Heart left ventricle (tissue), 16 donors: ENCODE results near the gene SLC47A2. TPM values are rescaled to one million over a fixed set of nuclear protein-coding genes. Genes with fewer than 3 reads are reported as not detected.

Experiments
- ATAC-seq, 4 donors: fragments of 200-7000 bp; cut with Tn5 transposase; one replicate each; pipeline ENCODE4 v1.9.1; 2020 to 2022; ENCODE audit warnings: moderate library complexity in 4 of 4, mild to moderate bottlenecking in 3 of 4, moderate number of reproducible peaks in 1 of 4
- DNase-seq, 5 donors: peaks; one replicate each; pipeline ENCODE4 v3.0.0-alpha.2; 2020
- H3K27ac ChIP-seq, 12 donors: fragments of 200-600 bp; sonication (generic) in 4 of 12; one replicate each; pipeline versions ENCODE4 v1.5.0 to v1.8.0; 2016 to 2022; ENCODE audit warnings: mild to moderate bottlenecking in 2 of 12
- H3K27me3 ChIP-seq, 9 donors: fragments of 200-600 bp; sonication (generic) in 2 of 9; one replicate each; pipeline versions ENCODE4 v1.5.1 to v1.8.0; 2016 to 2022; ENCODE audit warnings: mild to moderate bottlenecking in 3 of 9
- H3K36me3 ChIP-seq, 9 donors: fragments of 200-600 bp; sonication (generic) in 2 of 9; one replicate each; pipeline versions ENCODE4 v1.5.0 to v1.8.0; 2018 to 2022; ENCODE audit warnings: mild to moderate bottlenecking in 2 of 9
- H3K4me1 ChIP-seq, 12 donors: fragments of 200-600 bp; sonication (generic) in 4 of 12; one replicate each; pipeline versions ENCODE4 v1.5.0 to v1.8.0; 2016 to 2022; ENCODE audit warnings: mild to moderate bottlenecking in 3 of 12
- H3K4me3 ChIP-seq, 12 donors: fragments of 200-600 bp; sonication (generic) in 4 of 12; one replicate each; pipeline versions ENCODE4 v1.5.0 to v1.8.0; 2017 to 2022; ENCODE audit warnings: mild to moderate bottlenecking in 9 of 12, moderate library complexity in 4 of 12
- H3K9me3 ChIP-seq, 12 donors: fragments of 200-600 bp; sonication (generic) in 4 of 12; one replicate each; pipeline versions ENCODE4 v1.5.0 to v1.8.0; 2016 to 2022; ENCODE audit warnings: mild to moderate bottlenecking in 1 of 12
- CTCF ChIP-seq, 12 donors: fragments of 200-600 bp; sonication (generic) in 4 of 12; IDR thresholded peaks; one replicate each; pipeline versions ENCODE4 v1.5.0 to v1.8.0; 2018 to 2022; ENCODE audit warnings: antibody characterized with exemption in 12 of 12, mild to moderate bottlenecking in 5 of 12
- POLR2A ChIP-seq, 2 donors: fragments of 450-650 bp; IDR thresholded peaks; one replicate each; pipeline ENCODE4 v1.6.1; 2017; ENCODE audit warnings: antibody characterized with exemption in 2 of 2, mild to moderate bottlenecking in 2 of 2, moderate library complexity in 2 of 2
- WGBS, 4 donors: extraction: QIAGEN DNeasy Blood & Tissue Kit in 2 of 4; methylation state at CpG; one replicate each; pipeline versions ENCODE4 v1.1.5 to v1.1.7; 2013 to 2018; 5-methylcytosine and 5-hydroxymethylcytosine counted together
- intact Hi-C, 10 donors: fragments of 100-400 bp; cut with DNase I; formaldehyde crosslinking; loops; one replicate each; pipeline versions ENCODE4 v1.11.1 to v1.14.2; 2022
- polyA plus RNA-seq, 2 donors: library from polyadenylated mRNA; stranded (reverse); fragments of 200-250 nt; gene quantifications; one replicate each; pipeline ENCODE4 v1.2.3, GENCODE V29; 2013
- total RNA-seq, 9 donors: library from RNA; depleted of rRNA in 2 of 9; stranded (reverse); fragments of >200 nt in 2 of 9; fragmentation: NEBNext Ultra II Directional in 3 of 9; extraction: Animal tissue kit (Norgen Biotek cat#: 25700) in 3 of 9; gene quantifications; one replicate each; pipeline versions ENCODE4 v1.1.0 to v1.2.4, GENCODE V29; 2016 to 2023
- donor health status: ischemic (EF 13 %, LVEDD 7.1; RV severe dilation, severe dysfunction).
- donor health status: healthy with polysubstance abuse.
- donor health status: DM: no; HTN: yes; CAD: no.
- donor health status: DM: no; HTN: no; CAD: no.
- donor health status: ischemic (EF 25% LVEDD 6.9; RV normal size, moderate dysfunction).
- donor health status: ischemic (EF 25% LVEDD 5.7; RV mildly dilated, moderate dysfunction).
- donor health status: healthy.
- donor health status: DM: yes; HTN: yes; CAD: no.
- donor health status: ischemic (EF 35%, LVEDD 5.7; RV mildly dilated, moderate dysfunction).
- donor health status: nonischemic (EF 11% LVEDD 7.7; RV severe dilation, severe dysfunction).
- donor health status: DM: yes; HTN: yes; CAD: no.
- donor health status: PGD.
- donor health status: ischemic (EF 29% LVEDD 5.4; RV normal size, mild dysfunction).
- donor health status: nonischemic (EF 23%, LVEDD 6.1; RV moderate dilation, normal function).

The SLC47A2 gene
- total and polyA plus RNA-seq, 11 donors = 0.32 TPM; not detected in 10

GRCh38 chr17:19750835-19751234 is 34.5 kb upstream of the SLC47A2 start:
- H3K27ac ChIP-seq = no peak overlapping the region
- peaks cover 0 to 15% (median 2%) of the 10 kb centered on the region in 12 donors for H3K4me1 ChIP-seq
- H3K4me3 ChIP-seq = no peak overlapping the region
- no peaks in the 10 kb centered on the region for H3K27me3 ChIP-seq
- TF ChIP-seq CTCF (IDR thresholded peaks at IDR 0.05) = no peak
- TF ChIP-seq POLR2A (IDR thresholded peaks at IDR 0.05) = no peak
- H3K36me3 ChIP-seq = no peaks in the 10 kb centered on the region
- intact Hi-C loops = loop anchor here in 5 of 10 donors (5.0 to 10.0 kb wide), 4 partner anchors 44 to 106 kb away; partner anchors contain the start of gene ALDH3A2 (in 3 of the 5)
- WGBS, 4 donors = 88 to 97% (median 89%) methylated on average over 3 of the region's 3 CpGs
- no peak for ATAC-seq
- peak in 1 of 5 donors; percentile 3 for DNase-seq
- no peaks in the 10 kb centered on the region for H3K9me3 ChIP-seq

GRCh38 chr17:19750020-19750572 is 33.7 kb upstream of the SLC47A2 start:
- intact Hi-C loops = loop anchor here in 5 of 10 donors (5.0 to 10.0 kb wide), 4 partner anchors 43 to 105 kb away; partner anchors contain the start of gene ALDH3A2 (in 3 of the 5)
- H3K27me3 ChIP-seq = no peaks in the 10 kb centered on the region
- DNase-seq (peak in 1 of 5 donors; percentile 5), ATAC-seq (no peak)
- H3K4me3 ChIP-seq = no peak overlapping the region
- no peak overlapping the region for H3K27ac ChIP-seq
- no peaks in the 10 kb centered on the region for H3K36me3 ChIP-seq
- no peaks in the 10 kb centered on the region for H3K9me3 ChIP-seq
- H3K4me1 ChIP-seq = peaks cover 0 to 20% (median 5%) of the 10 kb centered on the region in 12 donors
- no peak for TF ChIP-seq CTCF (IDR thresholded peaks at IDR 0.05)
- no peak for TF ChIP-seq POLR2A (IDR thresholded peaks at IDR 0.05)
- 89 to 94% (median 92%) methylated on average over 9 of the region's 9 CpGs for WGBS, 4 donors

GRCh38 chr17:19748807-19749193 is 32.4 kb upstream of the SLC47A2 start:
- DNase-seq (no peak), ATAC-seq (no peak)
- intact Hi-C loops = loop anchor here in 2 of 10 donors (10.0 kb wide), 2 partner anchors 84 to 104 kb away; partner anchors contain the start of gene ALDH3A2 (in 1 of the 2)
- Histone ChIP-seq H3K27ac (no peak overlapping the region), H3K27me3 (no peaks in the 10 kb centered on the region), H3K36me3 (no peaks in the 10 kb centered on the region), H3K9me3 (no peaks in the 10 kb centered on the region), H3K4me3 (no peak overlapping the region), H3K4me1 (peaks cover 0 to 21% (median 7%) of the 10 kb centered on the region in 12 donors)
- no peak for TF ChIP-seq CTCF (IDR thresholded peaks at IDR 0.05)
- TF ChIP-seq POLR2A (IDR thresholded peaks at IDR 0.05) = no peak
- 72 to 82% (median 78%) methylated on average over 13 of the region's 13 CpGs for WGBS, 4 donors

GRCh38 chr17:19747829-19748806 is 31.7 kb upstream of the SLC47A2 start, which contains the start of gene ALDH3A1:
TSS of gene ALDH3A1 (minus strand) at chr17:19748298. CDS start at chr17:19745129, 3,169 bp downstream.
- Histone ChIP-seq H3K9me3 (no peaks in the 10 kb centered on the region), H3K27me3 (no peaks in the 10 kb centered on the region), H3K36me3 (no peaks in the 10 kb centered on the region), H3K4me1 (peaks cover 0 to 17% (median 7%) of the 10 kb centered on the region in 12 donors), H3K4me3 (no peak within 1 kb of the TSS), H3K27ac (no peak within 1 kb of the TSS)
- TF ChIP-seq POLR2A (IDR thresholded peaks at IDR 0.05) (no peak), CTCF (IDR thresholded peaks at IDR 0.05) (no peak)
- ATAC-seq (no peak), DNase-seq (peak in 1 of 5 donors; percentile 57)
- intact Hi-C loops = loop anchor here in 2 of 10 donors (10.0 kb wide), 2 partner anchors 83 to 103 kb away; partner anchors contain the start of gene ALDH3A2 (in 1 of the 2)
- 59 to 69% (median 62%) methylated on average over 19 to 25 of the region's 25 CpGs for WGBS, 4 donors
